ENCODE measurements around the gene SPTBN1.

The SPTBN1 gene

GRCh38 chr2:54534625-54535024 is 78.5 kb downstream of the SPTBN1 start:
- no peak overlapping the region for H3K4me3 ChIP-seq (ENCODE audit: low read length)
- TF ChIP-seq, protein P1, sequence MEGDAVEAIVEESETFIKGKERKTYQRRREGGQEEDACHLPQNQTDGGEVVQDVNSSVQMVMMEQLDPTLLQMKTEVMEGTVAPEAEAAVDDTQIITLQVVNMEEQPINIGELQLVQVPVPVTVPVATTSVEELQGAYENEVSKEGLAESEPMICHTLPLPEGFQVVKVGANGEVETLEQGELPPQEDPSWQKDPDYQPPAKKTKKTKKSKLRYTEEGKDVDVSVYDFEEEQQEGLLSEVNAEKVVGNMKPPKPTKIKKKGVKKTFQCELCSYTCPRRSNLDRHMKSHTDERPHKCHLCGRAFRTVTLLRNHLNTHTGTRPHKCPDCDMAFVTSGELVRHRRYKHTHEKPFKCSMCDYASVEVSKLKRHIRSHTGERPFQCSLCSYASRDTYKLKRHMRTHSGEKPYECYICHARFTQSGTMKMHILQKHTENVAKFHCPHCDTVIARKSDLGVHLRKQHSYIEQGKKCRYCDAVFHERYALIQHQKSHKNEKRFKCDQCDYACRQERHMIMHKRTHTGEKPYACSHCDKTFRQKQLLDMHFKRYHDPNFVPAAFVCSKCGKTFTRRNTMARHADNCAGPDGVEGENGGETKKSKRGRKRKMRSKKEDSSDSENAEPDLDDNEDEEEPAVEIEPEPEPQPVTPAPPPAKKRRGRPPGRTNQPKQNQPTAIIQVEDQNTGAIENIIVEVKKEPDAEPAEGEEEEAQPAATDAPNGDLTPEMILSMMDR (conservative IDR thresholded peaks at IDR 0.05; ENCODE audit: low read length) = no peak
- no peak for DNase-seq (ENCODE audit: low read depth)

DNA sequence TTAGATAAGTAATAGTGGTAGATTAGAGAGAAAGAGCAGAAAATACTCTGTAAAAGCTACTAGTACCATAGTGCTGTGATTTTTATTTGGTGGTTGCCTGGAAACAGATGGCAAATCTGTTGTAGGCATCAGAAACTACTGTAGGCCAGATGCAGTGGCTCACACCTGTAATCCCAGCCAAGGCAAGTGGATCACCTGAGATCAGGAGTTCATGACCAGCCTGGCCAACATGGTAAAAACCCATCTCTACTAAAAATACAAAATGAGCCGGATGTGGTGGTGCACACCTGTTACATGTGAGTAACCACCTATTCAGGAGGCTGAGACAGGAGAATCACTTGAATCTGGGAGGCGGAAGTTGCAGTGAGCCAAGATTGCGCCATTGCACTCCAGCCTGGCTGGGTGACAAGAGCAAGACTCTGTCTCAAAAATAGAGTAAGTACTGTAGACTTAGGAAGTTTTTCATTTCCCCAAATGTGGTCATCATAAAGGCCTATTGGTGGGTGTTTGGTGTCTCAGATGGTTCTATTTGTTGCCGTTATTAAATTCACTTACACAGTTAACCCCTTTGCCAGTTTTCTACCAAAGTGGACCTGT is 79.6 kb downstream of the SPTBN1 start:
- H3K4me3 ChIP-seq (ENCODE audit: low read length) = no peak overlapping the region
- no peak for DNase-seq (ENCODE audit: low read depth)
- TF ChIP-seq, protein P1 (conservative IDR thresholded peaks at IDR 0.05; ENCODE audit: low read length) = no peak

- TF ChIP-seq, protein P1 (conservative IDR thresholded peaks at IDR 0.05; ENCODE audit: low read length) = no peak
- H3K4me3 ChIP-seq (ENCODE audit: low read length) = no peak overlapping the region
- no peak for DNase-seq (ENCODE audit: low read depth)
These were observed 80.6 kb downstream of the SPTBN1 start for GRCh38 chr2:54536720-54537119.

GRCh38 chr2:54538537-54538936 is 82.4 kb downstream of the SPTBN1 start:
- H3K4me3 ChIP-seq (ENCODE audit: low read length) = no peak overlapping the region
- no peak for DNase-seq (ENCODE audit: low read depth)
- TF ChIP-seq, protein P1 (conservative IDR thresholded peaks at IDR 0.05; ENCODE audit: low read length) = no peak

- TF ChIP-seq, protein P1 (conservative IDR thresholded peaks at IDR 0.05; ENCODE audit: low read length) = no peak
- H3K4me3 ChIP-seq (ENCODE audit: low read length) = no peak overlapping the region
- no peak for DNase-seq (ENCODE audit: low read depth)
These were observed 83.6 kb downstream of the SPTBN1 start for GRCh38 chr2:54539683-54540082.

GRCh38 chr2:54540194-54540593 is 84.1 kb downstream of the SPTBN1 start:
- no peak overlapping the region for H3K4me3 ChIP-seq (ENCODE audit: low read length)
- no peak for DNase-seq (ENCODE audit: low read depth)
- TF ChIP-seq, protein P1 (conservative IDR thresholded peaks at IDR 0.05; ENCODE audit: low read length) = no peak

DNA sequence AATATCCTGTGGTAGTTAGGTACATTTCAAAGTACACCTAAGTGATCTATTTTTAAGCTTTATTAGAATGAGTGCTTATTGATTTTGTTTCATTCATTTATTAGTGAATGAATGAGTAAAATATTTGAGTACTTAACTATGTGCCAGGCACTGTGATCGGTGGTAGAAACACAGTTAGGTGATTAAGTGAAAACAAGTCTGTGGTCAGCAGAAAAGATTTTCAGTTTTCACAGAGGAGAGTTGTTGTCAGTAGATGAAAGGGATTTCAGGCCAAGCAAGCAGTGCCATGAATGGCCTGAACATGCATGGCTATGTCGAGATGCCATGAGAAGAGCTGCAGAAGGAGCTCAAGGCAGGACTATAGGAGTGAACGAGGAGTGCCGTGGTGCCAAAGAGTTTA is 85.9 kb downstream of the SPTBN1 start:
- DNase-seq (ENCODE audit: low read depth) = no peak
- TF ChIP-seq, protein P1 (conservative IDR thresholded peaks at IDR 0.05; ENCODE audit: low read length) = no peak
- no peak overlapping the region for H3K4me3 ChIP-seq (ENCODE audit: low read length)
